ENCODE data around the gene GRIK4.

- TF ChIP-seq CTCF (conservative IDR thresholded peaks at IDR 0.05; ENCODE audit: low read depth, low read length) (no peak), CHD1 (IDR thresholded peaks at IDR 0.05; ENCODE audit: low read depth, low read length) (no peak), CEBPB (IDR thresholded peaks at IDR 0.05; ENCODE audit: low read depth, low read length) (no peak), MXI1 (IDR thresholded peaks at IDR 0.05; ENCODE audit: borderline replicate concordance, low read depth, low read length) (no peak), POLR2A (IDR thresholded peaks at IDR 0.05; ENCODE audit: low read depth, low read length) (no peak), RFX5 (IDR thresholded peaks at IDR 0.05; ENCODE audit: low read depth, low read length) (no peak), SMC3 (IDR thresholded peaks at IDR 0.05; ENCODE audit: low read depth, low read length) (no peak), USF2 (IDR thresholded peaks at IDR 0.05; ENCODE audit: low read depth, low read length) (no peak), BHLHE40 (IDR thresholded peaks at IDR 0.05; ENCODE audit: low read depth, low read length) (no peak), MAZ (IDR thresholded peaks at IDR 0.05; ENCODE audit: borderline replicate concordance, low read depth, low read length) (no peak), RAD21 (IDR thresholded peaks at IDR 0.05; ENCODE audit: low read length) (no peak), RCOR1 (IDR thresholded peaks at IDR 0.05; ENCODE audit: insufficient replicate concordance, low read length) (no peak)
Measured at GRCh38 chr11:120972621-120973020, 461.1 kb downstream of the GRIK4 start.
